ENCODE measurements around the gene ZNF184. TPM values are rescaled to one million over a fixed set of nuclear protein-coding genes. Genes with fewer than 3 reads are reported as not detected.

Gene ZNF184
- total RNA-seq, 1 experiment from 2014 or later = 11.8 TPM

GRCh38 chr6:27479319-27480182 is 6.6 kb upstream of the ZNF184 start:
- DNase-seq (ENCODE audit: low spot score) = peak; percentile 80

GRCh38 chr6:27478706-27479318 is 5.9 kb upstream of the ZNF184 start:
- peak; percentile 89 for DNase-seq (ENCODE audit: low spot score)

GRCh38 chr6:27478141-27478705 is 5.3 kb upstream of the ZNF184 start:
- peak; percentile 14 for DNase-seq (ENCODE audit: low spot score)

GRCh38 chr6:27477318-27478013 is 4.6 kb upstream of the ZNF184 start:
- DNase-seq (ENCODE audit: low spot score) = peak; percentile 0

- no peak for DNase-seq (ENCODE audit: low spot score)
Measured at GRCh38 chr6:27476090-27476489, 3.2 kb upstream of the ZNF184 start.

GRCh38 chr6:27474672-27475071 is 1.8 kb upstream of the ZNF184 start:
- no peak for DNase-seq (ENCODE audit: low spot score)

- DNase-seq (ENCODE audit: low spot score) = no peak
Measured at GRCh38 chr6:27474172-27474465, 1.2 kb upstream of the ZNF184 start.

GRCh38 chr6:27472182-27472616 is 706 bp downstream of the ZNF184 start:
- DNase-seq (ENCODE audit: low spot score) = peak; percentile 75

- DNase-seq (ENCODE audit: low spot score) = peak; percentile 0
Measured at GRCh38 chr6:27471365-27472115, 1.4 kb downstream of the ZNF184 start.

GRCh38 chr6:27470023-27470422 is 2.9 kb downstream of the ZNF184 start:
- no peak for DNase-seq (ENCODE audit: low spot score)

- DNase-seq (ENCODE audit: low spot score) = peak; percentile 11
Measured at GRCh38 chr6:27468334-27468733, 4.6 kb downstream of the ZNF184 start.

GRCh38 chr6:27452496-27452897 is 20.4 kb downstream of the ZNF184 start:
- peak; percentile 10 for DNase-seq (ENCODE audit: low spot score)

- DNase-seq (ENCODE audit: low spot score) = peak; percentile 2
Measured at GRCh38 chr6:27451660-27452390, 21.1 kb downstream of the ZNF184 start.

GRCh38 chr6:27448456-27448855 is 24.4 kb downstream of the ZNF184 start:
- DNase-seq (ENCODE audit: low spot score) = no peak

GRCh38 chr6:27442932-27443331 is 30.0 kb downstream of the ZNF184 start:
- DNase-seq (ENCODE audit: low spot score) = no peak

- no peak for DNase-seq (ENCODE audit: low spot score)
Measured at GRCh38 chr6:27441001-27441400, 31.9 kb downstream of the ZNF184 start.

GRCh38 chr6:27439371-27439770 is 33.5 kb downstream of the ZNF184 start:
- no peak for DNase-seq (ENCODE audit: low spot score)

GRCh38 chr6:27433714-27434113 is 39.2 kb downstream of the ZNF184 start:
- no peak for DNase-seq (ENCODE audit: low spot score)

- DNase-seq (ENCODE audit: low spot score) = no peak
Measured at GRCh38 chr6:27428966-27429365, 43.9 kb downstream of the ZNF184 start.

GRCh38 chr6:27428502-27428901 is 44.4 kb downstream of the ZNF184 start:
- DNase-seq (ENCODE audit: low spot score) = no peak

GRCh38 chr6:27426045-27426620 is 46.8 kb downstream of the ZNF184 start:
- DNase-seq (ENCODE audit: low spot score) = no peak

All from A172 (cell line).